Neural progenitor cell (in vitro differentiated cells): Measurements from ENCODE around the gene HNRNPLL.

ENCODE experiments used
- EZH2phosphoT487 ChIP-seq: fragments of 200-600 bp; sonication (generic); IDR thresholded peaks from 2 replicates; pipeline ENCODE4 v1.6.1; 2017; ENCODE audit warnings: antibody characterized with exemption
- TF ChIP-seq, protein P1 (sequence below): fragments of 200-600 bp; sonication (generic); IDR thresholded peaks from 2 replicates; pipeline ENCODE4 v1.5.1; 2017; ENCODE audit warnings: antibody characterized with exemption, mild to moderate bottlenecking

GRCh38 chr2:38634684-38635083 lies 32.0 kb upstream of the HNRNPLL start:
- TF ChIP-seq, protein P1, sequence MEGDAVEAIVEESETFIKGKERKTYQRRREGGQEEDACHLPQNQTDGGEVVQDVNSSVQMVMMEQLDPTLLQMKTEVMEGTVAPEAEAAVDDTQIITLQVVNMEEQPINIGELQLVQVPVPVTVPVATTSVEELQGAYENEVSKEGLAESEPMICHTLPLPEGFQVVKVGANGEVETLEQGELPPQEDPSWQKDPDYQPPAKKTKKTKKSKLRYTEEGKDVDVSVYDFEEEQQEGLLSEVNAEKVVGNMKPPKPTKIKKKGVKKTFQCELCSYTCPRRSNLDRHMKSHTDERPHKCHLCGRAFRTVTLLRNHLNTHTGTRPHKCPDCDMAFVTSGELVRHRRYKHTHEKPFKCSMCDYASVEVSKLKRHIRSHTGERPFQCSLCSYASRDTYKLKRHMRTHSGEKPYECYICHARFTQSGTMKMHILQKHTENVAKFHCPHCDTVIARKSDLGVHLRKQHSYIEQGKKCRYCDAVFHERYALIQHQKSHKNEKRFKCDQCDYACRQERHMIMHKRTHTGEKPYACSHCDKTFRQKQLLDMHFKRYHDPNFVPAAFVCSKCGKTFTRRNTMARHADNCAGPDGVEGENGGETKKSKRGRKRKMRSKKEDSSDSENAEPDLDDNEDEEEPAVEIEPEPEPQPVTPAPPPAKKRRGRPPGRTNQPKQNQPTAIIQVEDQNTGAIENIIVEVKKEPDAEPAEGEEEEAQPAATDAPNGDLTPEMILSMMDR: no peak
- TF ChIP-seq EZH2phosphoT487: no peak
